ENCODE data around the gene FGF5.
"Not testable (repeated sequence)": the region's sequence is repeated elsewhere in the genome, so short reads cannot be mapped to it uniquely, and the experiment has no call there.

FGF5 gene

DNA sequence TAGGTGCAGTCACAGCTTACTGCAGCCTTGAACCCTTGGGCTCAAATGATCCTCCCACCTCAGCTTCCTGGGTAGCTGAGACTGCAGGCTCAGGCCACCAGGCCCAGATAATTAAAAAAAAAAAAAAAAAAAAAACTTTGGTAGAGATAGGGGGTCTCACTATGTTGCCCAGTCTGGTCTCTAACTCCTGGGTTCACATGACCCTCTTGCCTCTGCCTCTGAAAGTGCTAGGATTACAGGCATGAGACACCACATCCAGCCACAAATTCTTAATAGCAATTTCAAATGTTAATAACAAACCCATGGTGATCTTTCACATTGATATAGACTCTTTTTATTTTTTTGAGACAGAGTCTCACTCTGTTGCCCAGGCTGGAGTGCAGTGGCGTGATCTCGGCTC is 12.3 kb upstream of the FGF5 start:
- no peak for DNase-seq (ENCODE audit: low spot score)

DNA sequence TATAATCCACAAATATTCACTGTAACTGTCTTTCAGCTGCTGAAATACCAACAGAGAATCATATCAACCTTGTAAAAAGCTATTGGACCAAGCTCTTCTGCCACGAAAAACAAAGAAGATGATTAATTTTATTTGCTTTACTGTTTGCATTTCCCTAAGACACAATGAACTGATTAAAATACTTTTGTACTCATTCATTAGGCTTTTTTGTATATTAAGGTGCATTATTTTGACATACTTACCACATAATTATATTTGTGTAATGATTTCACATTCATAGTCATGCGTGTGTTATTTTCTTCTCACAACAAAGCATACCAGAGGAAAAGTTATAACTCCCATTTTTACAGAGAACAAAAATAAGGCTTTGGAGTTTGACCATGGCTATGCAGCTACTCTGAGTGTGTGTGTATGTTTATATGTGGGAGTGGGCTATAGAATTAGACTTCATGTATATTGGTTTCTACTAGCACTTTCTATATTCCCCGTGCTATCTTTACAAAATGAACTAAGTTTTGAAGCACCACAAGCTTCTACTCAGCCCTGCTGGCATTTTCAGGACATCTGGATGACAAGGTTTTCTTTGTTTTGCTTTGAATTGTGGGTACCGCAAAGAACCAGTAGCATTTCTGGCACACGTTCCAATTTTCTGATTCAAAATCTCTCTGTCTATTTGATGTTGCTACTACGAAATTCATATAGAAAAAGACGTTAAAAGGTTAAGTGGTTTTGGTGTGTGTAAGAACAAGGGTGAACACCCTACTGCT is 11.0 kb upstream of the FGF5 start:
- DNase-seq (ENCODE audit: low spot score), result no peak

DNA sequence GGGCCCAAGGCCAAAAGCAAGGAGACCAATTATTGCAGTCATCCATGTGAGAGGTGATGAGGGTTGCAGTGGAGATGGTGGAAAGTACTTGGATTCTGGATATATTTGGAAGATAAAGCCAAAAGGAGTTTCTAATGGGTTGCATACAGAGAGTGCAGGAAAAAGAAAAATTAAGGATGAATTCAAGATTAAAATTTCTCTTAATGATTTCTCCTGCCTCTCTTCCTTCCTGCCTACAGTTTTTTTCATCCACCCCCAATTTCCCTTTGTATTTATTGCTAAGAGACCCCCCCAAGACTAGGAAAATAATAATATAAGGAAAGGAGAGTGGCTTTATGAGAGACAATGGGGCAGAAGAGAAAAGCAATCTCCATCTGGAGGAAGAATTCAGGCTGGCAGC is 8.6 kb upstream of the FGF5 start:
- no peak for DNase-seq (ENCODE audit: low spot score)

GRCh38 chr4:80259012-80259411 is 7.5 kb upstream of the FGF5 start:
- no peak for DNase-seq (ENCODE audit: low spot score)

GRCh38 chr4:80259817-80260216 is 6.6 kb upstream of the FGF5 start:
- DNase-seq (ENCODE audit: low spot score), result no peak

GRCh38 chr4:80261989-80262600 is 4.4 kb upstream of the FGF5 start:
- no peak for DNase-seq (ENCODE audit: low spot score)

DNA sequence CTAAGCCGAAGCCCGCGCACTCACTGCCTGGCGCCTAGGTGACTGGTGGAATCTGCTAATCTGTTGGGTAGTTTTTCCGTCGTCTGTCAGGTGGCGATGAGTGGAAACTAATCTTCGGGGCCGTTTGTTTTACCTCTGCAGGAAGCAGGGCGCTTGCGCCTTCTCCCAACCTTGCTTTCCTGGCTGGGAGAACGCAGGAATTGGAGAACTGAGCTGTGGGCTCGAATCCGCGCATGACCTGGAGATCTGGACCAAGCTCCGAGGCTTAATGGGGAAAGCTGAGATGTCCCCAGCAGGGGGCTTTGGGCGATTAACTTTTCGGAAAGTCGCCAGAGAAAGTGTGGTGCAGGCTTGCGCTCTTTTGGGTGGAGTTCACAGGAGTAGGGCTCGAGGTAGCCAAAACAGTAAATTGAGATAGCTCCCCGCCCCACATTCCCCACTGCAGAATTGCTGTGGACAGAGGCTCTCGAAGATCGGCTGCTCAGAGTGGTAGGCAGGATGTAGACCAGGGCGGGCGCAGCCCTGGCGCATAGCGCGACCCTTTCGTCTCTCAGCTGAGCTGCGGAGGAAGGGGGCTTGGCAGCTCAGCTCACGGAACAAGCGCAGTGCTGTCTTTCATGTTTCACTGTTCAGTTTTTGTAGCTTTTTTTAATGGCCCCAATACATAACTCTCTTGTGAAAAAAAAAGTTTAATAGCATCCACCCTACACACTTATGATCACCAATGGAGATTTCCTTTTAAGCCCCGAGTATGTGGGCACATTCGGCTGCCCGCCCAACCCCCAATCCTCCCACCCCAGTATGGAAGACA is 2.7 kb upstream of the FGF5 start:
- no peak for DNase-seq (ENCODE audit: low spot score)

DNA sequence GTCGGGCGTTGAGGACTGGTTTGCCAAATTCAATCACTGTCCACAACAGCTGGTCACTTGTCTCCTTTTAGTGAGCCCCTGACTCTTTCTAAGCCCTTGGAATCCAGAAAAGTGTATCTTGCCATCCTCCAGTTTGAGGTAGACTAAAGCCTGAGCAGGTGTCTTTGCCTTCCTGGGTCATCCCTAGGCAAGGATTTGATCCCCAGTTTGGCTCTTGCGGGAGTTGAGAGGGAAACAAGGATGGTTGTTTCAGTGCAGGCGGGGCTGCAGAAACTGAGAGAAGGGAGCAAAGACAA is 2.2 kb upstream of the FGF5 start:
- no peak for DNase-seq (ENCODE audit: low spot score)

DNA sequence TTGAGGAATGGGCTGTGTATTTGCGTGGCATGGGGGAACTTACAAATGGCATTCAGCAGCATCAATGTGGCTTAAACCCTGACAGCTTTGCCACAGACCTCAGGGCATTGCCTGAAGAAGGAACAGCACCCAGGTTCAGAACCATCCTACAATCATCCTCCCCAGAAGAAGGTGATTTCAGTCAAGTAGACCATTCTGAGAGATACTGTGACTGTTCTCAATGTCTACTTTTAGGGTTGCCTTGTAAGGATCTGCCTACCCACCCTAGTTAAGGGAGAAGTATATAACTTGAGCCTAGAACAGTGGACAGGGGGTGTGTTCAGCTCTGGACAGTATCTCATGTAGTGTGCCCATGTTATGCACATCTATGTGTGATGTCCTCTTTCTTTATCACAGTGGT is 1.6 kb upstream of the FGF5 start:
- DNase-seq (ENCODE audit: low spot score), result no peak

GRCh38 chr4:80265571-80266252 is 752 bp upstream of the FGF5 start:
- DNase-seq (ENCODE audit: low spot score), result no peak

GRCh38 chr4:80266902-80267380 is 477 bp downstream of the FGF5 start:
- no peak for DNase-seq (ENCODE audit: low spot score)

GRCh38 chr4:80268081-80268823 is 1.8 kb downstream of the FGF5 start:
- DNase-seq (ENCODE audit: low spot score), result no peak

DNA sequence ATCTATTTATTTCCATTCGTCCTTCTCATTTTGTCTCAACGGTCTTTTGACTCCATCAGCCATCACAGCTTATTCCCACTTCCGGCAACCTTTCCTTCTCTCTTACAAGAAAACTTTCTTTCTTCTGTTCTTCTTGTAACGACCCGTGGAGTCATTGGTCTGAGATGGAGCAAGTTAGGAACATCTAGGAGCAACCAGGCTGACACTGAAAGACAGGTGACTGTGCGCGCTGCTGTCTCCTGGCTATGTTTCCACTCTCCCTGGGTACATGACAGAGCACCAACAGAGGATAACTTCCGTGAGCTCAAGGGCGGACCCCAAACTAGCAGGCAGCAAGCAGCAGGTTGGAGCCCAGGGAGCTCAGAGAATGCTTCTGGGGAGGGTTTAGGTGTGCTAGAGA is 2.5 kb downstream of the FGF5 start:
- DNase-seq (ENCODE audit: low spot score), result no peak

- no peak for DNase-seq (ENCODE audit: low spot score)
These were observed 3.9 kb downstream of the FGF5 start for GRCh38 chr4:80270321-80270720.

DNA sequence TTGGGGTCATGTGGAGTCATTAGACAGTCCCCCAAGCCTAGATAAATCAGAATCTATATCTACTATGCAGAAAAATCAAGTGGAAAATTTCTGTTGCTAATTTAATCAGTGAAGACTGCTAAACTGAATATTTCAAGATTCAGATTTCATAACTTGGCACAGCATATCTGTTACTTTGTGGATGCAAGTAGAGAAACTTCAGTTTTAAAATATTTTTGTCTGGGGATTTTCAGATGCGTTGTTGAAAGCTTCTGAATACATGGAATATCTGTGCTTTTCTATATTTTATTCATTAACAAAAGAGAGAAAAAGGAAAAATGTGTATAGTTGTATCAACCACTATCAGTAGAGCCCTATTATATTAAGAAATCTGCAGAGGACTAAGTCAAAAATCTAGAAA is 4.4 kb downstream of the FGF5 start:
- DNase-seq (ENCODE audit: low spot score), result no peak

- DNase-seq (ENCODE audit: low spot score), result no peak
These were observed 5.3 kb downstream of the FGF5 start for GRCh38 chr4:80271801-80272200.

DNA sequence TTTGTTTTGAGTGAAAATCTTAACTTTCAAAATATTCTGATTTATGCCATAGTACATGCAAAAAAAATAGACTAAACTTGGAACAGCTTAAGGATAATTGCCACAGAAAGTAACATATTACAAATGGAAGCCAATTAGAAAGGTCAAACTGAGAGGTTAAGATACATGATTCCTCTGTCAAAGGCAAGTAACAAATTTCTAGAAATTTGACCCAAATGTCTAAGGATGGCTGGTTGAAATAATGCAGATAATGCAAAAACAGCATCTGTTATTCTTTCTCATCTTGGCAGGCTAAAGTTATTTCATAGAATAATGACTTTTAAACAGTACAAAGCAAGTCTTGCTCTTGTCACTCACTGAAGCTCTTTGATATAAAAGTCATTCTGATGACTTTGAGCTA is 10.5 kb downstream of the FGF5 start:
- no peak for DNase-seq (ENCODE audit: low spot score)

DNA sequence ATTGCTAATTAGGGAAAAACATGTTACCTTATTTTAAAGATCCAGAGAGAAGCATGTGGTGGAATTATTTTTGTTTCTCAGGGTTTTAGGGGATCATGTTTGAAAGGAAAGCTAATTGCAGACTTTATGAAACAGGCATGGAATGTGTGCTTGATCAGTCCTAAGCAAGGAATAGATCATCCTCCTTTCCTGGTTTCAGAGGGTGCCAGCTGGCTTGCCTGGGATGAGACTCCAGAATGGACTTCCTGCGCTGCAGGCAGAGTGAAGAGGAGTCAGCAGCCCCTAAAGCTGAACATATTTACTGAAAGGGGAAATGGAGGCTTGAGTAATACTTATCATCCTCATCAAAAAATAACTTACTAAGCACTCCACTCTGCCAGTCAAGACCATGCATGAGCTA is 13.3 kb downstream of the FGF5 start:
- no peak for DNase-seq (ENCODE audit: low spot score)

- DNase-seq (ENCODE audit: low spot score), result no peak
These were observed 20.0 kb downstream of the FGF5 start for GRCh38 chr4:80286451-80286850.

DNA sequence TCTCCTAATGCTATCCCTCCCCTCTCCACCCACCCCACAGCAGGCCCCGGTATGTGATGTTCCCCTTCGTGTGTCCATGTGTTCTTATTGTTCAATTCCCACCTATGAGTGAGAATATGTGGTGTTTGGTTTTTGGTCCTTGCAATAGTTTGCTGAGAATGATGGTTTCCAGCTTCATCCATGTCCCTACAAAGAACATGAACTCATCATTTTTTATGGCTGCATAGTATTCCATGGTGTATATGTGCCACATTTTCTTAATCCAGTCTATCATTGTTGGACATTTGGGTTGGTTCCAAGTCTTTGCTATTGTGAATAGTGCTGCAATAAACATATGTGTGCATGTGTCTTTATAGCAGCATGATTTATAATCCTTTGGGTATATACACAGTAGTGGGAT is 24.2 kb downstream of the FGF5 start:
- not testable (repeated sequence) for DNase-seq (ENCODE audit: low spot score)

DNA sequence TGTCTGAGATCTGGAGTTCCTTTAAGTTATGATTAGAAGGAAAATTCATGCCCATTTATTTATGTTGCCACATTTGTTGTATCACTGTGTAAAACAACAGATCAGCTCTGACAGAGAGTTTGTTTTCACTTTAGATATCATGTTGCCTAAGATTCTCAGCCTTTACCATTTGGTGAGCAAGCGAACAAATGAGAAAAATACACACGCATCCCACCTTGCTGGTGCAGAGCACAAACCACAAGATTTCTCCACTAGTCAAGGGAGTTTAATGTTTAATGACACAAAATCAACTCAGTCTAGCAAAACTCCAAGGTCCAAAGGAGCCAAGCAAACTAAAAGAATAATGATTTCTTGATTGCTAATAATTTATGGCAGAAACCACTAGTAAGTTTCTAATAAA is 27.7 kb downstream of the FGF5 start:
- no peak for DNase-seq (ENCODE audit: low spot score)

GRCh38 chr4:80295336-80295735 is 28.9 kb downstream of the FGF5 start:
- DNase-seq (ENCODE audit: low spot score), result no peak
